WTC11 (cell line): ENCODE results near the gene OPN5.

Experiments used
- ATF1 ChIP-seq: sonication (generic); formaldehyde crosslinking; IDR thresholded peaks from 2 replicates; pipeline ENCODE4 v1.8.1; 2023; ENCODE audit warnings: mild to moderate bottlenecking, moderate library complexity, missing genetic modification reagents
- TCF7 ChIP-seq: sonication (generic); formaldehyde crosslinking; IDR thresholded peaks from 2 replicates; pipeline ENCODE4 v1.8.0; 2022; ENCODE audit warnings: mild to moderate bottlenecking, low read depth, missing genetic modification reagents, moderate library complexity
- ZNF219 ChIP-seq: sonication (generic); formaldehyde crosslinking; IDR thresholded peaks from 2 replicates; pipeline ENCODE4 v1.8.0; 2023; ENCODE audit warnings: missing genetic modification reagents, mild to moderate bottlenecking, borderline replicate concordance
- TF ChIP-seq, protein P1 (sequence below): sonication (generic); formaldehyde crosslinking; IDR thresholded peaks from 2 replicates; pipeline ENCODE4 v1.8.0; 2022; ENCODE audit warnings: mild to moderate bottlenecking, missing genetic modification reagents
- TF ChIP-seq, protein P2 (sequence below): sonication (generic); formaldehyde crosslinking; IDR thresholded peaks from 2 replicates; pipeline ENCODE4 v1.8.1; 2023; ENCODE audit warnings: mild to moderate bottlenecking, missing genetic modification reagents, moderate library complexity
- TF ChIP-seq, protein P3 (sequence below): sonication (generic); formaldehyde crosslinking; IDR thresholded peaks from 2 replicates; pipeline ENCODE4 v1.8.1; 2022; ENCODE audit warnings: mild to moderate bottlenecking, moderate library complexity, missing genetic modification reagents
- TF ChIP-seq, protein P4 (sequence below): fragments of 250-450 bp; sonication (Bioruptor Pico); IDR thresholded peaks from 2 replicates; pipeline ENCODE4 v1.9.0; 2021; ENCODE audit warnings: mild to moderate bottlenecking
- TF ChIP-seq, protein P5 (sequence below): fragments of 200-600 bp; IDR thresholded peaks from 2 replicates; pipeline ENCODE4 v1.8.0; 2022; ENCODE audit warnings: antibody characterized with exemption
- TF ChIP-seq, protein P6 (sequence below): sonication (generic); formaldehyde crosslinking; IDR thresholded peaks from 2 replicates; pipeline ENCODE4 v1.8.0; 2022; ENCODE audit warnings: missing genetic modification reagents
- TF ChIP-seq, protein P7 (sequence below): sonication (generic); formaldehyde crosslinking; IDR thresholded peaks from 2 replicates; pipeline ENCODE4 v1.8.1; 2023; ENCODE audit warnings: mild to moderate bottlenecking, moderate library complexity, missing genetic modification reagents

DNA sequence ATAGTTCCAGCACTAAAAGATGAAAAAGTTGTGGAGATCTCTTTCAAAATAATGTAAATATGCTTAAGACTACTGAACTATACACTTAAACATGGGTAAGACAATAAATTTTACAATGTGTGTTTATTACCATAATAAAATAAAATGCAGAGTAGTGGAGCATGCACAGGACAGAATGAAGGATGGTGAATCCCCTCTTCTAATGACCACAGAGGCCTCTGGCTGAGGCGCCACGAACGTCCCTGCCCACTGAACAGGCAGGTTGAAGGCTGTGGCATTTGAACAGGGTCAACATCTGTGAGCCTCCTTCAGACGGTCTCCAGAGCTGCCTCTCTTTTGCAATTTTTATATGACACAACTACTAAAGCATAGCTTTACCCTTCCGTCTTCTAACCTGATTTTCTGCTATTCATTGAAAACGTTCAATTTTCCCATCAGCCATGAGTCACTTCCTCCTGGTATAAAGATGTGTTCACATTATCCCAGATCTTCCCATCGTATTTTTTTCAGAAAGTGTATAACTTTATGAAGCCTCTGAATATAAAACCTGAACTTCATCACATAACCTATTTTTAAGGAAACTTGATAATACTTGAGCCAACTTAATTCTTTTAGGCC, 45.6 kb upstream of the OPN5 start:
- TF ChIP-seq ZNF219 (no peak), ATF1 (CRISPR knock-in tag) (no peak), TCF7 (CRISPR knock-in tag) (no peak)
- TF ChIP-seq, protein P1, sequence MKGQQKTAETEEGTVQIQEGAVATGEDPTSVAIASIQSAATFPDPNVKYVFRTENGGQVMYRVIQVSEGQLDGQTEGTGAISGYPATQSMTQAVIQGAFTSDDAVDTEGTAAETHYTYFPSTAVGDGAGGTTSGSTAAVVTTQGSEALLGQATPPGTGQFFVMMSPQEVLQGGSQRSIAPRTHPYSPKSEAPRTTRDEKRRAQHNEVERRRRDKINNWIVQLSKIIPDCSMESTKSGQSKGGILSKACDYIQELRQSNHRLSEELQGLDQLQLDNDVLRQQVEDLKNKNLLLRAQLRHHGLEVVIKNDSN (CRISPR knock-in tag), result no peak
- TF ChIP-seq, protein P2, sequence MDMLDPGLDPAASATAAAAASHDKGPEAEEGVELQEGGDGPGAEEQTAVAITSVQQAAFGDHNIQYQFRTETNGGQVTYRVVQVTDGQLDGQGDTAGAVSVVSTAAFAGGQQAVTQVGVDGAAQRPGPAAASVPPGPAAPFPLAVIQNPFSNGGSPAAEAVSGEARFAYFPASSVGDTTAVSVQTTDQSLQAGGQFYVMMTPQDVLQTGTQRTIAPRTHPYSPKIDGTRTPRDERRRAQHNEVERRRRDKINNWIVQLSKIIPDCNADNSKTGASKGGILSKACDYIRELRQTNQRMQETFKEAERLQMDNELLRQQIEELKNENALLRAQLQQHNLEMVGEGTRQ (CRISPR knock-in tag), result no peak
- TF ChIP-seq, protein P3, sequence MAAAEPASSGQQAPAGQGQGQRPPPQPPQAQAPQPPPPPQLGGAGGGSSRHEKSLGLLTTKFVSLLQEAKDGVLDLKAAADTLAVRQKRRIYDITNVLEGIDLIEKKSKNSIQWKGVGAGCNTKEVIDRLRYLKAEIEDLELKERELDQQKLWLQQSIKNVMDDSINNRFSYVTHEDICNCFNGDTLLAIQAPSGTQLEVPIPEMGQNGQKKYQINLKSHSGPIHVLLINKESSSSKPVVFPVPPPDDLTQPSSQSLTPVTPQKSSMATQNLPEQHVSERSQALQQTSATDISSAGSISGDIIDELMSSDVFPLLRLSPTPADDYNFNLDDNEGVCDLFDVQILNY (CRISPR knock-in tag), result no peak
- TF ChIP-seq, protein P4, sequence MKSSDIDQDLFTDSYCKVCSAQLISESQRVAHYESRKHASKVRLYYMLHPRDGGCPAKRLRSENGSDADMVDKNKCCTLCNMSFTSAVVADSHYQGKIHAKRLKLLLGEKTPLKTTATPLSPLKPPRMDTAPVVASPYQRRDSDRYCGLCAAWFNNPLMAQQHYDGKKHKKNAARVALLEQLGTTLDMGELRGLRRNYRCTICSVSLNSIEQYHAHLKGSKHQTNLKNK (CRISPR knock-in tag), result no peak
- TF ChIP-seq, protein P5, sequence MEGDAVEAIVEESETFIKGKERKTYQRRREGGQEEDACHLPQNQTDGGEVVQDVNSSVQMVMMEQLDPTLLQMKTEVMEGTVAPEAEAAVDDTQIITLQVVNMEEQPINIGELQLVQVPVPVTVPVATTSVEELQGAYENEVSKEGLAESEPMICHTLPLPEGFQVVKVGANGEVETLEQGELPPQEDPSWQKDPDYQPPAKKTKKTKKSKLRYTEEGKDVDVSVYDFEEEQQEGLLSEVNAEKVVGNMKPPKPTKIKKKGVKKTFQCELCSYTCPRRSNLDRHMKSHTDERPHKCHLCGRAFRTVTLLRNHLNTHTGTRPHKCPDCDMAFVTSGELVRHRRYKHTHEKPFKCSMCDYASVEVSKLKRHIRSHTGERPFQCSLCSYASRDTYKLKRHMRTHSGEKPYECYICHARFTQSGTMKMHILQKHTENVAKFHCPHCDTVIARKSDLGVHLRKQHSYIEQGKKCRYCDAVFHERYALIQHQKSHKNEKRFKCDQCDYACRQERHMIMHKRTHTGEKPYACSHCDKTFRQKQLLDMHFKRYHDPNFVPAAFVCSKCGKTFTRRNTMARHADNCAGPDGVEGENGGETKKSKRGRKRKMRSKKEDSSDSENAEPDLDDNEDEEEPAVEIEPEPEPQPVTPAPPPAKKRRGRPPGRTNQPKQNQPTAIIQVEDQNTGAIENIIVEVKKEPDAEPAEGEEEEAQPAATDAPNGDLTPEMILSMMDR, result no peak
- TF ChIP-seq, protein P6, sequence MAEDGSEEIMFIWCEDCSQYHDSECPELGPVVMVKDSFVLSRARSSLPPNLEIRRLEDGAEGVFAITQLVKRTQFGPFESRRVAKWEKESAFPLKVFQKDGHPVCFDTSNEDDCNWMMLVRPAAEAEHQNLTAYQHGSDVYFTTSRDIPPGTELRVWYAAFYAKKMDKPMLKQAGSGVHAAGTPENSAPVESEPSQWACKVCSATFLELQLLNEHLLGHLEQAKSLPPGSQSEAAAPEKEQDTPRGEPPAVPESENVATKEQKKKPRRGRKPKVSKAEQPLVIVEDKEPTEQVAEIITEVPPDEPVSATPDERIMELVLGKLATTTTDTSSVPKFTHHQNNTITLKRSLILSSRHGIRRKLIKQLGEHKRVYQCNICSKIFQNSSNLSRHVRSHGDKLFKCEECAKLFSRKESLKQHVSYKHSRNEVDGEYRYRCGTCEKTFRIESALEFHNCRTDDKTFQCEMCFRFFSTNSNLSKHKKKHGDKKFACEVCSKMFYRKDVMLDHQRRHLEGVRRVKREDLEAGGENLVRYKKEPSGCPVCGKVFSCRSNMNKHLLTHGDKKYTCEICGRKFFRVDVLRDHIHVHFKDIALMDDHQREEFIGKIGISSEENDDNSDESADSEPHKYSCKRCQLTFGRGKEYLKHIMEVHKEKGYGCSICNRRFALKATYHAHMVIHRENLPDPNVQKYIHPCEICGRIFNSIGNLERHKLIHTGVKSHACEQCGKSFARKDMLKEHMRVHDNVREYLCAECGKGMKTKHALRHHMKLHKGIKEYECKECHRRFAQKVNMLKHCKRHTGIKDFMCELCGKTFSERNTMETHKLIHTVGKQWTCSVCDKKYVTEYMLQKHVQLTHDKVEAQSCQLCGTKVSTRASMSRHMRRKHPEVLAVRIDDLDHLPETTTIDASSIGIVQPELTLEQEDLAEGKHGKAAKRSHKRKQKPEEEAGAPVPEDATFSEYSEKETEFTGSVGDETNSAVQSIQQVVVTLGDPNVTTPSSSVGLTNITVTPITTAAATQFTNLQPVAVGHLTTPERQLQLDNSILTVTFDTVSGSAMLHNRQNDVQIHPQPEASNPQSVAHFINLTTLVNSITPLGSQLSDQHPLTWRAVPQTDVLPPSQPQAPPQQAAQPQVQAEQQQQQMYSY (CRISPR knock-in tag), result no peak
- TF ChIP-seq, protein P7, sequence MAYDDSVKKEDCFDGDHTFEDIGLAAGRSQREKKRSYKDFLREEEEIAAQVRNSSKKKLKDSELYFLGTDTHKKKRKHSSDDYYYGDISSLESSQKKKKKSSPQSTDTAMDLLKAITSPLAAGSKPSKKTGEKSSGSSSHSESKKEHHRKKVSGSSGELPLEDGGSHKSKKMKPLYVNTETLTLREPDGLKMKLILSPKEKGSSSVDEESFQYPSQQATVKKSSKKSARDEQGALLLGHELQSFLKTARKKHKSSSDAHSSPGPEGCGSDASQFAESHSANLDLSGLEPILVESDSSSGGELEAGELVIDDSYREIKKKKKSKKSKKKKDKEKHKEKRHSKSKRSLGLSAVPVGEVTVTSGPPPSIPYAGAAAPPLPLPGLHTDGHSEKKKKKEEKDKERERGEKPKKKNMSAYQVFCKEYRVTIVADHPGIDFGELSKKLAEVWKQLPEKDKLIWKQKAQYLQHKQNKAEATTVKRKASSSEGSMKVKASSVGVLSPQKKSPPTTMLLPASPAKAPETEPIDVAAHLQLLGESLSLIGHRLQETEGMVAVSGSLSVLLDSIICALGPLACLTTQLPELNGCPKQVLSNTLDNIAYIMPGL (CRISPR knock-in tag), result no peak
